Mesothelial cell of epicardium (in vitro differentiated cells): ENCODE results near the gene ATP11C. TPM values are rescaled to one million over a fixed set of nuclear protein-coding genes. Genes with fewer than 3 reads are reported as not detected.
A peak's percentile ranks its signal among the peaks of the same experiment; 100 is the strongest.

ENCODE experiments used
- DNase-seq, 2 experiments: peaks; one replicate each; pipeline ENCODE4 v3.0.0; 2021; ENCODE audit warnings: low spot score in 2 of 2; ENCODE audit not compliant: unreplicated experiment in 2 of 2
- H3K27ac Mint-ChIP-seq: 2 replicates; pipeline ENCODE4 v1.8.0; 2021; ENCODE audit warnings: mixed read lengths
- H3K27me3 Mint-ChIP-seq: 2 replicates; pipeline ENCODE4 v1.8.0; 2021; ENCODE audit warnings: low read depth, mixed read lengths
- H3K36me3 Mint-ChIP-seq: 2 replicates; pipeline ENCODE4 v1.8.0; 2021; ENCODE audit warnings: mixed read lengths
- H3K4me1 Mint-ChIP-seq: 2 replicates; pipeline ENCODE4 v1.8.0; 2021; ENCODE audit warnings: mixed read lengths
- H3K4me3 Mint-ChIP-seq: 2 replicates; pipeline ENCODE4 v1.8.0; 2021; ENCODE audit warnings: mild to moderate bottlenecking, moderate library complexity, mixed read lengths
- H3K9me3 Mint-ChIP-seq: 2 replicates; pipeline ENCODE4 v1.8.0; 2021; ENCODE audit warnings: mixed read lengths
- CTCF ChIP-seq: fragments of 200-600 bp; sonication (generic); IDR thresholded peaks from one replicate; pipeline ENCODE4 v1.5.0; 2021; ENCODE audit warnings: antibody characterized with exemption; ENCODE audit not compliant: unreplicated experiment
- total RNA-seq: library from RNA; stranded (reverse); gene quantifications from 3 replicates; pipeline ENCODE4 v1.2.1, GENCODE V29; 2021

Gene ATP11C
- total RNA-seq, 1 donor from 2014 or later: 22.1 TPM

- no peak overlapping the region for H3K4me3 Mint-ChIP-seq
- no peak for DNase-seq
- H3K9me3 Mint-ChIP-seq: peaks cover 37% of the 10 kb centered on the region
- H3K4me1 Mint-ChIP-seq: no peaks in the 10 kb centered on the region
- no peak for TF ChIP-seq CTCF
- H3K36me3 Mint-ChIP-seq: no peaks in the 10 kb centered on the region
- no peak overlapping the region for H3K27ac Mint-ChIP-seq
- no peaks in the 10 kb centered on the region for H3K27me3 Mint-ChIP-seq
Observed at GRCh38 chrX:139720136-139720535, 212.7 kb downstream of the ATP11C start.

- no peaks in the 10 kb centered on the region for H3K36me3 Mint-ChIP-seq
- no peak for TF ChIP-seq CTCF
- no peaks in the 10 kb centered on the region for H3K27me3 Mint-ChIP-seq
- H3K4me3 Mint-ChIP-seq: no peak within 1 kb of the TSS
- DNase-seq: no peak
- H3K9me3 Mint-ChIP-seq: peaks cover 32% of the 10 kb centered on the region
- H3K27ac Mint-ChIP-seq: no peak within 1 kb of the TSS
- no peaks in the 10 kb centered on the region for H3K4me1 Mint-ChIP-seq
Observed at GRCh38 chrX:139708067-139708466, 224.8 kb downstream of the ATP11C start, which contains the start of gene MCF2. MCF2 (minus strand) TSS chrX:139708167; CDS start chrX:139651744, 56,423 bp downstream.

GRCh38 chrX:139702658-139703057, 230.2 kb downstream of the ATP11C start:
- DNase-seq: no peak
- Mint-ChIP-seq H3K4me1 (no peaks in the 10 kb centered on the region), H3K27me3 (no peaks in the 10 kb centered on the region), H3K9me3 (peaks cover 37% of the 10 kb centered on the region), H3K27ac (no peak overlapping the region), H3K36me3 (no peaks in the 10 kb centered on the region), H3K4me3 (no peak overlapping the region)
- no peak for TF ChIP-seq CTCF

- peaks cover 49% of the 10 kb centered on the region for H3K27me3 Mint-ChIP-seq
- no peak overlapping the region for H3K27ac Mint-ChIP-seq
- peaks cover 3% of the 10 kb centered on the region for H3K4me1 Mint-ChIP-seq
- H3K36me3 Mint-ChIP-seq: no peaks in the 10 kb centered on the region
- TF ChIP-seq CTCF: no peak
- H3K9me3 Mint-ChIP-seq: peaks cover 4% of the 10 kb centered on the region
- H3K4me3 Mint-ChIP-seq: peak overlapping the region; percentile 45
- no peak for DNase-seq
Observed at GRCh38 chrX:139692908-139693307, 239.9 kb downstream of the ATP11C start.

GRCh38 chrX:139692506-139692849, 240.4 kb downstream of the ATP11C start:
- no peak overlapping the region for H3K27ac Mint-ChIP-seq
- peaks cover 49% of the 10 kb centered on the region for H3K27me3 Mint-ChIP-seq
- H3K4me3 Mint-ChIP-seq: peak overlapping the region; percentile 45
- no peak for TF ChIP-seq CTCF
- no peak for DNase-seq
- no peaks in the 10 kb centered on the region for H3K36me3 Mint-ChIP-seq
- peaks cover 4% of the 10 kb centered on the region for H3K9me3 Mint-ChIP-seq
- peaks cover 3% of the 10 kb centered on the region for H3K4me1 Mint-ChIP-seq
